Measurements from ENCODE around the gene IL21R.

- TF ChIP-seq CTCF (conservative IDR thresholded peaks at IDR 0.05), result no peak
- TF ChIP-seq EZH2 (IDR thresholded peaks at IDR 0.05; ENCODE audit: low read depth), result no peak
These were observed 2.3 kb downstream of the IL21R start for GRCh38 chr16:27404163-27404823.
